Heart right ventricle (tissue), 16 donors: ENCODE data around the gene STARD10. TPM values are rescaled to one million over a fixed set of nuclear protein-coding genes. Genes with fewer than 3 reads are reported as not detected.
A peak's percentile ranks its signal among the peaks of the same experiment; 100 is the strongest.

Experiments
- ATAC-seq, 8 donors: fragments of 200-7000 bp; cut with Tn5 transposase; one replicate each; pipeline ENCODE4 v1.9.1; 2020; ENCODE audit warnings: mild to moderate bottlenecking in 8 of 8, moderate library complexity in 8 of 8, moderate number of reproducible peaks in 1 of 8
- DNase-seq, 2 donors: peaks; one replicate each; pipeline ENCODE4 v3.0.0-alpha.2; 2020
- H3K27ac ChIP-seq, 10 donors: fragments of 200-600 bp; sonication (generic) in 2 of 10; one replicate each; pipeline versions ENCODE4 v1.5.0 to v1.8.0; 2020 to 2022; ENCODE audit warnings: mild to moderate bottlenecking in 3 of 10
- H3K27me3 ChIP-seq, 7 donors: fragments of 200-600 bp; one replicate each; pipeline ENCODE4 v1.8.0; 2021 to 2022; ENCODE audit warnings: mild to moderate bottlenecking in 2 of 7
- H3K36me3 ChIP-seq, 9 donors: fragments of 200-600 bp; sonication (generic) in 1 of 9; one replicate each; pipeline versions ENCODE4 v1.5.0 to v1.8.0; 2020 to 2022; ENCODE audit warnings: mild to moderate bottlenecking in 2 of 9
- H3K4me1 ChIP-seq, 9 donors: fragments of 200-600 bp; sonication (generic) in 1 of 9; one replicate each; pipeline versions ENCODE4 v1.5.0 to v1.8.0; 2020 to 2022; ENCODE audit warnings: mild to moderate bottlenecking in 4 of 9
- H3K4me3 ChIP-seq, 10 donors: fragments of 200-600 bp; sonication (generic) in 2 of 10; one replicate each; pipeline versions ENCODE4 v1.5.0 to v1.8.0; 2020 to 2022; ENCODE audit warnings: mild to moderate bottlenecking in 7 of 10, moderate library complexity in 2 of 10
- H3K9me3 ChIP-seq, 11 donors: fragments of 200-600 bp in 10 of 11; sonication (generic) in 2 of 11; one replicate each; pipeline versions ENCODE4 v1.5.0 to v1.8.0; 2013 to 2022; ENCODE audit warnings: mild to moderate bottlenecking in 2 of 11, control low read depth in 1 of 11, moderate library complexity in 1 of 11
- WGBS, 2 donors: extraction: QIAGEN DNeasy Blood & Tissue Kit; methylation state at CpG; one replicate each; pipeline ENCODE4 v1.1.7; 2013; ENCODE audit warnings: inconsistent platforms in 1 of 2; 5-methylcytosine and 5-hydroxymethylcytosine counted together
- intact Hi-C, 10 donors: fragments of 100-400 bp; cut with DNase I; formaldehyde crosslinking; loops; one replicate each; pipeline versions ENCODE4 v1.11.1 to v1.14.2; 2022
- polyA plus RNA-seq, 2 donors: library from polyadenylated mRNA; stranded (reverse); fragments of 200-250 nt; gene quantifications; one replicate each; pipeline ENCODE4 v1.2.3, GENCODE V29; 2013
- total RNA-seq, 10 donors: library from RNA; stranded (reverse); fragmentation: NEBNext Ultra II Directional in 3 of 10; extraction: Animal tissue kit (Norgen Biotek cat#: 25700) in 3 of 10; gene quantifications; one replicate each; pipeline versions ENCODE4 v1.2.1 to v1.2.4, GENCODE V29; 2021 to 2023
- TF ChIP-seq, protein P1 (sequence below), 9 donors: fragments of 200-600 bp; sonication (generic) in 2 of 9; IDR thresholded peaks; one replicate each; pipeline versions ENCODE4 v1.5.0 to v1.8.0; 2021 to 2022; ENCODE audit warnings: antibody characterized with exemption in 9 of 9, mild to moderate bottlenecking in 5 of 9, moderate library complexity in 1 of 9
- donor health status: Arrhythmogenic right ventricular cardiomyopathy.
- donor health status: ischemic (EF 13 %, LVEDD 7.1; RV severe dilation, severe dysfunction).
- donor health status: healthy with polysubstance abuse.
- donor health status: DM: no; HTN: yes; CAD: no.
- donor health status: DM: no; HTN: no; CAD: no.
- donor health status: ischemic (EF 25% LVEDD 6.9; RV normal size, moderate dysfunction).
- donor health status: ischemic (EF 25% LVEDD 5.7; RV mildly dilated, moderate dysfunction).
- donor health status: healthy.
- donor health status: DM: yes; HTN: yes; CAD: no.
- donor health status: Ischemic cardiomyopathy.
- donor health status: ischemic (EF 35%, LVEDD 5.7; RV mildly dilated, moderate dysfunction).
- donor health status: nonischemic (EF 11% LVEDD 7.7; RV severe dilation, severe dysfunction).
- donor health status: DM: yes; HTN: yes; CAD: no.
- donor health status: PGD.
- donor health status: ischemic (EF 29% LVEDD 5.4; RV normal size, mild dysfunction).
- donor health status: nonischemic (EF 23%, LVEDD 6.1; RV moderate dilation, normal function).

Gene STARD10
- total and polyA plus RNA-seq, 12 donors, result 36.1 to 291 (median 51.3) TPM

DNA sequence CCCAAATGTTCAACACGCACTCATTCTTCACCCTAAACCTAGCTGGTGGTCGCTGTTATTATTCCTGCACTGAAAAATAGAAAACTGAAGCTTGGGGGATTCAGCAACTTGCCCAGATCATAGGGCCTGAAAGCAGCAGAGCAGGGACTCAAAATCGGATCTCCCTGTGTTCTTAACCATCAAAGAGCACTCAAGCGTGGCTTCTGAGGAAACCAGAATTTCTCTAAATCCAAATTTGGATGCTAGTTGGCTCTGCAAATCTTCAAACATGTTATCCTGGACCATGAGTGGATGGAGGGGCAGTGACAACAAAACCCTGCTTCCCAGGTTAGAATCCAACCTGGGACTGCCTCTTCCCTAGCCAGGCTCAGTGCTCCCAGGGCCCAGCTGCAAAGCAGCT lies 30.0 kb downstream of the STARD10 start:
- Histone ChIP-seq H3K27ac (no peak overlapping the region), H3K4me3 (no peak overlapping the region), H3K9me3 (no peaks in the 10 kb centered on the region), H3K4me1 (peaks cover 0 to 22% (median 8%) of the 10 kb centered on the region in 9 donors), H3K36me3 (no peaks in the 10 kb centered on the region), H3K27me3 (no peaks in the 10 kb centered on the region)
- WGBS, 2 donors, result 94 to 97% methylated on average over 4 of the region's 4 CpGs
- ATAC-seq (no peak), DNase-seq (no peak)
- TF ChIP-seq, protein P1, sequence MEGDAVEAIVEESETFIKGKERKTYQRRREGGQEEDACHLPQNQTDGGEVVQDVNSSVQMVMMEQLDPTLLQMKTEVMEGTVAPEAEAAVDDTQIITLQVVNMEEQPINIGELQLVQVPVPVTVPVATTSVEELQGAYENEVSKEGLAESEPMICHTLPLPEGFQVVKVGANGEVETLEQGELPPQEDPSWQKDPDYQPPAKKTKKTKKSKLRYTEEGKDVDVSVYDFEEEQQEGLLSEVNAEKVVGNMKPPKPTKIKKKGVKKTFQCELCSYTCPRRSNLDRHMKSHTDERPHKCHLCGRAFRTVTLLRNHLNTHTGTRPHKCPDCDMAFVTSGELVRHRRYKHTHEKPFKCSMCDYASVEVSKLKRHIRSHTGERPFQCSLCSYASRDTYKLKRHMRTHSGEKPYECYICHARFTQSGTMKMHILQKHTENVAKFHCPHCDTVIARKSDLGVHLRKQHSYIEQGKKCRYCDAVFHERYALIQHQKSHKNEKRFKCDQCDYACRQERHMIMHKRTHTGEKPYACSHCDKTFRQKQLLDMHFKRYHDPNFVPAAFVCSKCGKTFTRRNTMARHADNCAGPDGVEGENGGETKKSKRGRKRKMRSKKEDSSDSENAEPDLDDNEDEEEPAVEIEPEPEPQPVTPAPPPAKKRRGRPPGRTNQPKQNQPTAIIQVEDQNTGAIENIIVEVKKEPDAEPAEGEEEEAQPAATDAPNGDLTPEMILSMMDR (IDR thresholded peaks at IDR 0.05), result no peak
- intact Hi-C loops, result no loop called here

DNA sequence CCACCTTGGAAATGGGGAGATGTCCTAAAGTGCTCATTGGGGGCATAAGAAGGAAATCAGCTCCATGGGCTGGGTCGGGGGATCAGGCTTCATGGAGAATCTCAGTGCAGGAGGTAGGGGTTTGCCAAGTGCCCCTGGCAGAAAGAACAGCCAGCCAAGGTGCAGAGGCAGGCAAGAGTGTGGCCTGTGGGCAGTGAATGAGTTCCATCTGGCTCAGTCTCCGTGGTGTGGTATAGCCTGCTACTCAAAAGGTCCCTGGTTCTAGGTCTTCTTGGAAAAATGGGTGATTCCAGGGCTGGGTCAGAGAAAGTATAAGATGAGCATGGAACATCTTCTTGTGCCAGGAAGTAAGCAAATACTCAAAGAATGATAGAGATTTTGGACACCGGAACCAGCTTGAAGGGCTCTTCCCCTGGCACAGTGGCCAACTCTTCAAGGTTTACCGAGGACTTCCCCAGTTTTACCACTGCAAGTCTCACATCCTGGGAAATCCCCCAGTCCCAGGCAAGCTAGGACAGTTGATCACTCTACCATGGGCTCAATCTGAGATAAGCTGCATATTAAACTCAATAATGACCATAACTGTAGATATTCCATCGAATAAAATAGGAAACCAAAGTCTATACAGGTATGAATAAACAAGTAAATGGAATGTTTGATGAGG lies 31.1 kb downstream of the STARD10 start:
- Histone ChIP-seq H3K9me3 (no peaks in the 10 kb centered on the region), H3K27me3 (no peaks in the 10 kb centered on the region), H3K27ac (no peak overlapping the region), H3K36me3 (peaks cover 0 to 2% (median 0%) of the 10 kb centered on the region in 9 donors), H3K4me1 (peaks cover 0 to 29% (median 9%) of the 10 kb centered on the region in 9 donors), H3K4me3 (no peak overlapping the region)
- 69 to 84% methylated on average over 5 of the region's 5 CpGs for WGBS, 2 donors
- intact Hi-C loops, result no loop called here
- DNase-seq (no peak), ATAC-seq (no peak)
- TF ChIP-seq, protein P1 (IDR thresholded peaks at IDR 0.05), result no peak

DNA sequence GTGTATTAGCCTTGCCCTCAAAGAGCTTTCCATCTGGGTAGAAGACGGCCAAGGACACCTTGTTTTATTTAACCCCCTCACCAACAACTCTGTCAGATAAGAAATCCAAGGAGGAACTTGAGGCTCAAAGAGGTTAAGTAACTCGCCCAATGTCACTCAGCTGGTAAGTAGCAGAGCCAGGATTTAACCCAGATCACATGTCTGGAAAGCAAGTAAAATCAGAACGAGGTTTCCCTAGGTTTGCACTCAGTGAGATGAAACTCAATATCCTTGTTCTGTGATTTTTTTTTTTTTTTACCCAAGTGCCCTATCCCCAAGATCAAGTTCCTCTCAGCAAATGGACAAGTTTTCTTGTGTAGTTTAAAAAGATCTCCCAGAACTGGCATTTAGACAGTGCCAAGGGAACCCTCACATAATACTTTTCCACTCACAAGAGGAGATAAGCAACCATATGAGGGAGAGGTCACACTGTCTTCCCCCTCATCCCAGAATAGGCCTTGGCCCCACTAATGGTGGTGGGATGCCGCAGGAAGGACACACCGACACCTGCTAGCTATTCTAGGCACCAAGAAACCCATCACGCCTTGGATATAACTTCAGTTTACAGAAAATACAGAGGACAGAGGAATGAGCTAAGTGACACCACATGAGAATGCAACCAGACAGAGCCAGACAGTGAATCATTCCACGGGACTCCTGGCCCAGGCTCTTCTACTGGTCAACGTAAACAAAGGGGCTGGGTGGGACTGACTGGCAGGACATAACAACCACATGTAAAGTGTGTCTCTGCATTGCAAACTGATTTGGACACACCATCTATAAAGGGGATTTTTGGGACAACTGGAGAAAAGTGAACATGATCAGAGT lies 33.1 kb downstream of the STARD10 start:
- Histone ChIP-seq H3K27me3 (no peaks in the 10 kb centered on the region), H3K4me3 (no peak overlapping the region), H3K36me3 (peaks cover 0 to 18% (median 0%) of the 10 kb centered on the region in 9 donors), H3K27ac (peak overlapping the region in 3 of 10 donors; percentile 4 to 53 (median 27)), H3K4me1 (peaks cover 0 to 29% (median 9%) of the 10 kb centered on the region in 9 donors), H3K9me3 (no peaks in the 10 kb centered on the region)
- intact Hi-C loops, result no loop called here
- DNase-seq (no peak), ATAC-seq (peak in 4 of 8 donors; percentile 40 to 47 (median 46))
- 61 to 63% methylated on average over 8 of the region's 8 CpGs for WGBS, 2 donors
- TF ChIP-seq, protein P1 (IDR thresholded peaks at IDR 0.05), result no peak

DNA sequence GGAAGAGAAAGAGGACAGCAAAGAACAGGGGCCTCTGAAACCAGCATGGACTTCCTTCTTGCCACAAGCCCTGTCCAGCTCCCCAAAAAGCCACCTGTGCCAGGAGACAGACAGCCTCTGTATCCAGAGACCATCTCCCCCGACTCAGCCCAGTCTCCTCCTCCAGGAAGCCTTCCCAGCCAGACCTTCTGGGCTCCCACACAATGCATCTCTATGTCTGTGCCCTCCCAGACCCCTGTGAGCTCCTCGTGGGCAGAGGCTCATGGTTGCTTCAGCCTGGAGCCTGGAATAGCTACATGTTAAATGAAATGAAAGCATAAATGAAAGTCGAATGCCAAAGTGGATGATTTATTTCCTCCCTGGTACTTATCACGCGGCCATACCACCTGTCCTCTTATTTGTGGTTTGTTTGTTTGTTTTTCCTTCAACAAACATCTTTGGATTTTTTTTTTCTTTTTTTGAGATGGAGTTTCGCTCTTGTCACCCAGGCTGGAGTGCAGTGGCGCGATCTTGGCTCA lies 34.3 kb downstream of the STARD10 start:
- no peak for DNase-seq
- intact Hi-C loops, result no loop called here
- Histone ChIP-seq H3K27me3 (no peaks in the 10 kb centered on the region), H3K36me3 (peaks cover 0 to 18% (median 0%) of the 10 kb centered on the region in 9 donors), H3K9me3 (no peaks in the 10 kb centered on the region), H3K4me1 (peaks cover 0 to 29% (median 9%) of the 10 kb centered on the region in 9 donors), H3K27ac (no peak overlapping the region), H3K4me3 (no peak overlapping the region)
- TF ChIP-seq, protein P1 (IDR thresholded peaks at IDR 0.05), result no peak
- WGBS, 2 donors, result 85 to 88% methylated on average over 8 of the region's 8 CpGs
- ATAC-seq, result no peak
